Measurements from ENCODE around the gene HIVEP2.

HIVEP2 gene

DNA sequence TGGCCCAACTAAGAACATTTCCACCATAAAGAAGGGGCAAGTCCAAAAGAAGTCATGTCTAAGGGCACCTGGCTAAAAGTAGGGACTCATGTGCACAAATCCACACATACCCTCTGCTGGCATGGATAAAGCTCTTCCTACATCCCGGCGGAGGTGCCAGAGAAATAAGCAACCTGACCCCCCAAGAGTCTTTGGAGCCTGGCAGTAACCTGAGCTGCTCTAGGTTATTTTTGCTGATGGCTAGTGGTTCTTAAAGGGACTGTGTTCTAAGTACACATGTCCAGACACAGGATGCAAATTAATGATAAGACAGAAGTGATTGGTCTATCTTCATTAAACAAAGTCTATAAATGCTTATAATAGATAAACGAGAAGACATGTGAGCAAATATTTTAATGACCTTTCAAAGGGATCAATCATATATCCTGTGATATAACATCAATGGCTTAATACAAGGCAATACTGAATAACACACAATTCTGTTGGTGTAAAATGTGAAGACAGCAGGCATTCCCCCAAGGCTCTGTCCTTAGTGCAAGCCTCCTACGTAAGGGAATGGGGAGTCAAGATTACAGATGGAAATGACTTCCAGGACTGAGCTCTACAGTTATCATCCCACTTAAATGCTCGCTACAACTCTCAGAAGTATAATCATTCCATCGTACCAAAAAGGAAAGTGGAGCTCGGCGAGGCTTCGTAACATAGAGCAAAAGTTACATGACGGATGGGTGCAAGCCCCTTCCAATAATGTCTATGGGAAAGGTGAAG lies 52.5 kb downstream of the HIVEP2 start:
- Histone ChIP-seq H3K36me3 (ENCODE audit: control insufficient read depth, insufficient read depth, low read length) (no peaks in the 10 kb centered on the region), H3K27ac (ENCODE audit: low read depth, low read length) (no peak overlapping the region), H2AK5ac (ENCODE audit: low read length) (no peak overlapping the region), H4K5ac (ENCODE audit: low read length) (no peak overlapping the region), H3K4me3 (ENCODE audit: low read length) (no peak overlapping the region), H3K23ac (ENCODE audit: low read length) (no peak overlapping the region), H3K4ac (ENCODE audit: low read depth, low read length) (no peak overlapping the region), H3K4me1 (ENCODE audit: control insufficient read depth, low read depth, low read length) (no peaks in the 10 kb centered on the region), H3K79me1 (ENCODE audit: low read length) (no peaks in the 10 kb centered on the region), H3K79me2 (ENCODE audit: control insufficient read depth, insufficient read depth, low read length) (no peaks in the 10 kb centered on the region), H4K8ac (ENCODE audit: low read depth, low read length) (no peak overlapping the region), H3K18ac (ENCODE audit: low read length) (no peak overlapping the region), H3K4me2 (ENCODE audit: low read length) (no peak overlapping the region), H3K56ac (ENCODE audit: low read length) (no peak overlapping the region), H3K9ac (ENCODE audit: low read length) (no peak overlapping the region), H2BK5ac (ENCODE audit: low read length) (no peak overlapping the region), H2BK120ac (ENCODE audit: low read depth, low read length) (no peak overlapping the region), H2BK15ac (replicated peaks; ENCODE audit: low read depth) (no peak overlapping the region), H3K27me3 (ENCODE audit: insufficient read depth, low read length, poor library complexity) (no peaks in the 10 kb centered on the region)
- no peak for DNase-seq
- WGBS (ENCODE audit: extremely low coverage, insufficient coverage, low lambda C conversion rate): no CpG with 5 or more reads among the region's 10 CpGs

DNA sequence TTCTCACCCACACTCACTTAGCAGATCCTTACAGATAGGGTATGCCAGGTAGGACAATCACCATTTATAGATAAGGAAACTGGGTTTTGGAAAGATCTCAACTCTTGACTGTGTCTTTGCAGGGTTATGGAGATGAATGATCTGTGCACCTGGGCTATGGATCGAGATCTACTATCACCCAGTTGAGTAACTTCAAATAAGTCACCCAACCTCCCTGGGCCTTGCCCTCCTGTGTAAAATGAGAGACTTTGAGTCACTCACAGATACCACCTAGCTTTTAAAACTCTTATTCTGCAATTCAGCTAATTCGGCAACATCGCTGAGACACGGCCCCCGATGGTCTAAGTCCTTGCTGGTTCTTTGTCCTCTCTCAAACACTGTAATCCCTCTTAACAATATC lies 53.5 kb downstream of the HIVEP2 start:
- no peak overlapping the region for H3K27ac ChIP-seq (ENCODE audit: low read depth, low read length)
- H3K56ac ChIP-seq (ENCODE audit: low read length): no peak overlapping the region
- no peaks in the 10 kb centered on the region for H3K36me3 ChIP-seq (ENCODE audit: control insufficient read depth, insufficient read depth, low read length)
- H2BK15ac ChIP-seq (replicated peaks; ENCODE audit: low read depth): no peak overlapping the region
- no peaks in the 10 kb centered on the region for H3K4me1 ChIP-seq (ENCODE audit: control insufficient read depth, low read depth, low read length)
- H3K9ac ChIP-seq (ENCODE audit: low read length): no peak overlapping the region
- no peak overlapping the region for H4K5ac ChIP-seq (ENCODE audit: low read length)
- no peak overlapping the region for H3K18ac ChIP-seq (ENCODE audit: low read length)
- H3K4me3 ChIP-seq (ENCODE audit: low read length): no peak overlapping the region
- no peak overlapping the region for H3K4me2 ChIP-seq (ENCODE audit: low read length)
- H4K8ac ChIP-seq (ENCODE audit: low read depth, low read length): no peak overlapping the region
- H2AK5ac ChIP-seq (ENCODE audit: low read length): no peak overlapping the region
- no peak overlapping the region for H3K4ac ChIP-seq (ENCODE audit: low read depth, low read length)
- no peak for DNase-seq
- WGBS (ENCODE audit: extremely low coverage, insufficient coverage, low lambda C conversion rate): no CpG with 5 or more reads among the region's 5 CpGs
- no peaks in the 10 kb centered on the region for H3K27me3 ChIP-seq (ENCODE audit: insufficient read depth, low read length, poor library complexity)
- no peak overlapping the region for H3K23ac ChIP-seq (ENCODE audit: low read length)
- no peaks in the 10 kb centered on the region for H3K79me2 ChIP-seq (ENCODE audit: control insufficient read depth, insufficient read depth, low read length)
- H2BK120ac ChIP-seq (ENCODE audit: low read depth, low read length): no peak overlapping the region
- no peaks in the 10 kb centered on the region for H3K79me1 ChIP-seq (ENCODE audit: low read length)
- H2BK5ac ChIP-seq (ENCODE audit: low read length): no peak overlapping the region

DNA sequence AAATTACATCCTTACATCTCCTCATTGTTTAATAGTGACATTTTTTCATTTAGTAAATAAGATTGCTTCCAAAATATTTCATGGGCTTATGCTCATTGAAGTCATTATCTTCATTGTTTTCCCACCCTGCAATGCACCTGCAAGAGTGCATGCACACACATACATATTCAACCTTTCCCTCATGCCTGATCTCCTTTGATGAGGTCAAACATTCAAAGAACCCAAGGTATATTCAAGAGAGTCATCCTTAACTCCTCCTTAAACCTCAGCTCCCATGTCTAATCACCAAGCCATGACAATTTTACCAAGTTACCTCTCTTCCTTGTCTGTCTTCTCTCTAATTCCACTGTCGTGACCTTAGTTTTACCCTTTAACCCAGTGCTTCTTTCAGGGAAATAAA lies 56.5 kb downstream of the HIVEP2 start:
- Histone ChIP-seq H3K79me2 (ENCODE audit: control insufficient read depth, insufficient read depth, low read length) (no peaks in the 10 kb centered on the region), H3K9ac (ENCODE audit: low read length) (no peak overlapping the region), H3K36me3 (ENCODE audit: control insufficient read depth, insufficient read depth, low read length) (no peaks in the 10 kb centered on the region), H3K4me2 (ENCODE audit: low read length) (no peak overlapping the region), H2BK120ac (ENCODE audit: low read depth, low read length) (no peak overlapping the region), H3K27ac (ENCODE audit: low read depth, low read length) (no peak overlapping the region), H3K4me3 (ENCODE audit: low read length) (no peak overlapping the region), H3K23ac (ENCODE audit: low read length) (no peak overlapping the region), H3K27me3 (ENCODE audit: insufficient read depth, low read length, poor library complexity) (no peaks in the 10 kb centered on the region), H3K18ac (ENCODE audit: low read length) (no peak overlapping the region), H3K79me1 (ENCODE audit: low read length) (no peaks in the 10 kb centered on the region), H3K56ac (ENCODE audit: low read length) (no peak overlapping the region), H3K4ac (ENCODE audit: low read depth, low read length) (no peak overlapping the region), H2BK5ac (ENCODE audit: low read length) (no peak overlapping the region), H4K5ac (ENCODE audit: low read length) (no peak overlapping the region), H2AK5ac (ENCODE audit: low read length) (no peak overlapping the region), H2BK15ac (replicated peaks; ENCODE audit: low read depth) (no peak overlapping the region), H3K4me1 (ENCODE audit: control insufficient read depth, low read depth, low read length) (peaks cover 1% of the 10 kb centered on the region), H4K8ac (ENCODE audit: low read depth, low read length) (no peak overlapping the region)
- WGBS (ENCODE audit: extremely low coverage, insufficient coverage, low lambda C conversion rate): no CpG with 5 or more reads among the region's 1 CpG
- no peak for DNase-seq

GRCh38 chr6:142887517-142887916 lies 57.5 kb downstream of the HIVEP2 start:
- Histone ChIP-seq H3K18ac (ENCODE audit: low read length) (no peak overlapping the region), H2AK5ac (ENCODE audit: low read length) (no peak overlapping the region), H2BK15ac (replicated peaks; ENCODE audit: low read depth) (no peak overlapping the region), H3K79me1 (ENCODE audit: low read length) (no peaks in the 10 kb centered on the region), H4K5ac (ENCODE audit: low read length) (no peak overlapping the region), H3K79me2 (ENCODE audit: control insufficient read depth, insufficient read depth, low read length) (no peaks in the 10 kb centered on the region), H3K27ac (ENCODE audit: low read depth, low read length) (no peak overlapping the region), H3K23ac (ENCODE audit: low read length) (no peak overlapping the region), H3K36me3 (ENCODE audit: control insufficient read depth, insufficient read depth, low read length) (no peaks in the 10 kb centered on the region), H3K9ac (ENCODE audit: low read length) (no peak overlapping the region), H4K8ac (ENCODE audit: low read depth, low read length) (no peak overlapping the region), H2BK5ac (ENCODE audit: low read length) (no peak overlapping the region), H3K27me3 (ENCODE audit: insufficient read depth, low read length, poor library complexity) (no peaks in the 10 kb centered on the region), H3K56ac (ENCODE audit: low read length) (no peak overlapping the region), H3K4ac (ENCODE audit: low read depth, low read length) (no peak overlapping the region), H3K4me3 (ENCODE audit: low read length) (no peak overlapping the region), H2BK120ac (ENCODE audit: low read depth, low read length) (no peak overlapping the region), H3K4me2 (ENCODE audit: low read length) (no peak overlapping the region), H3K4me1 (ENCODE audit: control insufficient read depth, low read depth, low read length) (peaks cover 7% of the 10 kb centered on the region)
- no CpG with 5 or more reads among the region's 3 CpGs for WGBS (ENCODE audit: extremely low coverage, insufficient coverage, low lambda C conversion rate)
- no peak for DNase-seq

DNA sequence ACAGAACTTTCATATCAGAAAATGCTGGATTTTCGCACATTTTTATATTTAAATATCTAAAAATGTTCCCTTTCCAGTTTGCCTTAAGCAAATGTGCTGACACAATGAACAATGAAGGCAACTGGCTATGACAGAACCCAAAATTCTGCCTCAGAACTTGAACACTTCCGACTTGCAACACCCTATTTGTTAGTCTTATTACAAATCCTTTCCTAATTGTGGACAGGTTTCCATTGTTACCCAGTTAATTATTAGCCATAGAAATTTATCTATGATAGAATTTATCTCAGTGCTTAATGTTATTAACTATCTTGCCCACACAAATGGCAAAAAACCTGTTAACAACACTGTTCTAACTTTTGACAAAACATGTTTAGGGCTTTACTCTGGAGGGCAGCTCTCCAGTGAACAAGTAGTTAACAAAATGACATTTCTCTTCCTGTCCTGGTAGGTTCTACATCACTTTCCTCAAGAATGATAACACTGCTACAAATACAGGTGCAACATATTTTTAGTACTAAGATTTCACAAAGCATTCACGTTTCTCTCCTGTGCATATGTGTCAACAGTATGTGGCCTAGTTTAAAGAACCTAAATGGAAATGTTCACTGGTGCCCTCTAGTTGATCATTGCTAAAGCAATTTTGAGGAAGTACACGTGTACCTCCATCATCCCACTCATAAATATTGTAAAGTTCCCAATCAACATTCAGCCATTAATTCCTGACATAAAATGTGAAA lies 58.4 kb downstream of the HIVEP2 start:
- Histone ChIP-seq H3K9ac (ENCODE audit: low read length) (no peak overlapping the region), H3K79me1 (ENCODE audit: low read length) (no peaks in the 10 kb centered on the region), H2AK5ac (ENCODE audit: low read length) (no peak overlapping the region), H3K27me3 (ENCODE audit: insufficient read depth, low read length, poor library complexity) (no peaks in the 10 kb centered on the region), H2BK120ac (ENCODE audit: low read depth, low read length) (no peak overlapping the region), H2BK15ac (replicated peaks; ENCODE audit: low read depth) (no peak overlapping the region), H3K4me3 (ENCODE audit: low read length) (no peak overlapping the region), H3K27ac (ENCODE audit: low read depth, low read length) (no peak overlapping the region), H4K8ac (ENCODE audit: low read depth, low read length) (no peak overlapping the region), H2BK5ac (ENCODE audit: low read length) (no peak overlapping the region), H3K4me2 (ENCODE audit: low read length) (no peak overlapping the region), H3K56ac (ENCODE audit: low read length) (no peak overlapping the region), H4K5ac (ENCODE audit: low read length) (no peak overlapping the region), H3K4ac (ENCODE audit: low read depth, low read length) (no peak overlapping the region), H3K4me1 (ENCODE audit: control insufficient read depth, low read depth, low read length) (peaks cover 7% of the 10 kb centered on the region), H3K36me3 (ENCODE audit: control insufficient read depth, insufficient read depth, low read length) (no peaks in the 10 kb centered on the region), H3K23ac (ENCODE audit: low read length) (no peak overlapping the region), H3K18ac (ENCODE audit: low read length) (no peak overlapping the region), H3K79me2 (ENCODE audit: control insufficient read depth, insufficient read depth, low read length) (no peaks in the 10 kb centered on the region)
- peak; percentile 37 for DNase-seq
- no CpG with 5 or more reads among the region's 4 CpGs for WGBS (ENCODE audit: extremely low coverage, insufficient coverage, low lambda C conversion rate)
